GM13977 (cell line): ENCODE measurements around the gene BANK1.

Source experiments
- DNase-seq: peaks from one replicate; pipeline ENCODE4 v3.0.0; 2012; ENCODE audit warnings: low spot score
- CTCF ChIP-seq: IDR thresholded peaks from 2 replicates; pipeline ENCODE4 v1.5.1; 2012; ENCODE audit warnings: mild to moderate bottlenecking, control low read depth; ENCODE audit not compliant: insufficient read depth; ENCODE audit errors: extremely low read depth, missing control alignments
- in situ Hi-C: fragments of 300-500 bp; cut with MboI; formaldehyde crosslinking; loops from one replicate; pipeline ENCODE4 v1.12.0; 2022; ENCODE audit warnings: low sequenced_read_pairs, low pct_unique_long_range_greater_than_20kb, mixed read lengths, inconsistent platforms; ENCODE audit not compliant: unreplicated experiment

The BANK1 gene

GRCh38 chr4:101825953-101826352, 35.4 kb downstream of the BANK1 start:
- in situ Hi-C loops: no loop called here
- TF ChIP-seq CTCF: no peak
- DNase-seq: no peak

- TF ChIP-seq CTCF: no peak
- DNase-seq: no peak
- in situ Hi-C loops: no loop called here
Observed at GRCh38 chr4:101831816-101832215, 41.3 kb downstream of the BANK1 start.

- in situ Hi-C loops: no loop called here
- no peak for DNase-seq
- TF ChIP-seq CTCF: no peak
Observed at GRCh38 chr4:101833480-101833879, 43.0 kb downstream of the BANK1 start.

- no peak for DNase-seq
- no peak for TF ChIP-seq CTCF
- in situ Hi-C loops: no loop called here
Observed at GRCh38 chr4:101835121-101835904, 44.8 kb downstream of the BANK1 start.

GRCh38 chr4:101843054-101843453, 52.5 kb downstream of the BANK1 start:
- no peak for DNase-seq
- no peak for TF ChIP-seq CTCF
- in situ Hi-C loops: no loop called here

GRCh38 chr4:101846550-101846949, 56.0 kb downstream of the BANK1 start:
- in situ Hi-C loops: no loop called here
- no peak for DNase-seq
- TF ChIP-seq CTCF: no peak
